DMS 273 treated with DMSO at 0.1 percent for 48 hours (cell line): ENCODE data around the gene CFTR.

Source experiments
- DNase-seq: peaks from one replicate; lab custom pipeline; 2025; lab: John Stamatoyannopoulos, UW

CFTR gene

GRCh38 chr7:117652943-117653680 is 173.3 kb downstream of the CFTR start:
- DNase-seq = no peak

GRCh38 chr7:117654780-117655179 is 175.0 kb downstream of the CFTR start:
- DNase-seq = no peak

GRCh38 chr7:117656806-117657205 is 177.0 kb downstream of the CFTR start:
- no peak for DNase-seq

- no peak for DNase-seq
Observed at GRCh38 chr7:117659531-117660011, 179.7 kb downstream of the CFTR start.

GRCh38 chr7:117661328-117661727 is 181.5 kb downstream of the CFTR start:
- DNase-seq = no peak

- DNase-seq = no peak
Observed at GRCh38 chr7:117664047-117664446, 184.2 kb downstream of the CFTR start.

GRCh38 chr7:117665368-117665767 is 185.5 kb downstream of the CFTR start:
- DNase-seq = no peak

- DNase-seq = no peak
Observed at GRCh38 chr7:117666031-117666430, 186.2 kb downstream of the CFTR start.

GRCh38 chr7:117666689-117667088 is 186.9 kb downstream of the CFTR start:
- no peak for DNase-seq

GRCh38 chr7:117667456-117667855 is 187.6 kb downstream of the CFTR start:
- no peak for DNase-seq

GRCh38 chr7:117669818-117670217 is 190.0 kb downstream of the CFTR start:
- DNase-seq = no peak

- no peak for DNase-seq
Observed at GRCh38 chr7:117672453-117672852, 192.6 kb downstream of the CFTR start.

- no peak for DNase-seq
Observed at GRCh38 chr7:117673367-117673766, 193.5 kb downstream of the CFTR start.

GRCh38 chr7:117673839-117674238 is 194.0 kb downstream of the CFTR start:
- DNase-seq = no peak

GRCh38 chr7:117674617-117675016 is 194.8 kb downstream of the CFTR start:
- DNase-seq = no peak

- DNase-seq = no peak
Observed at GRCh38 chr7:117675497-117676435, 195.9 kb downstream of the CFTR start.

GRCh38 chr7:117679120-117679519 is 199.3 kb downstream of the CFTR start:
- no peak for DNase-seq

- DNase-seq = no peak
Observed at GRCh38 chr7:117682681-117683385, 203.0 kb downstream of the CFTR start.

- no peak for DNase-seq
Observed at GRCh38 chr7:117683430-117684175, 203.8 kb downstream of the CFTR start.

- DNase-seq = no peak
Observed at GRCh38 chr7:117685795-117686194, 206.0 kb downstream of the CFTR start.

- no peak for DNase-seq
Observed at GRCh38 chr7:117686311-117686935, 206.6 kb downstream of the CFTR start.
